RWPE1 (cell line): ENCODE results near the gene EBLN1.

Source experiments
- CTCF ChIA-PET: fragments of 350-600 bp; sonication (Branson Sonifier 250); formaldehyde crosslinking; extraction: SDS; loops from one replicate; lab custom pipeline; 2021; lab: Yijun Ruan, JAX
- POLR2A ChIA-PET: fragments of 400-600 bp; formaldehyde crosslinking; extraction: SDS; loops from one replicate; lab custom pipeline; 2020; ENCODE audit warnings: antibody characterized with exemption; ENCODE audit not compliant: low non-redundant PET; lab: Yijun Ruan, JAX
- DNase-seq: peaks from one replicate; pipeline ENCODE4 v3.0.0; 2012; ENCODE audit warnings: low spot score
- H3K27ac ChIP-seq: fragments of 450-650 bp; 2 replicates; pipeline ENCODE4 v1.5.1; 2017
- TF ChIP-seq, protein P1 (sequence below): fragments of 450-650 bp; conservative IDR thresholded peaks from 2 replicates; pipeline ENCODE4 v1.5.1; 2017; ENCODE audit warnings: low read depth, mild to moderate bottlenecking

The EBLN1 gene

DNA sequence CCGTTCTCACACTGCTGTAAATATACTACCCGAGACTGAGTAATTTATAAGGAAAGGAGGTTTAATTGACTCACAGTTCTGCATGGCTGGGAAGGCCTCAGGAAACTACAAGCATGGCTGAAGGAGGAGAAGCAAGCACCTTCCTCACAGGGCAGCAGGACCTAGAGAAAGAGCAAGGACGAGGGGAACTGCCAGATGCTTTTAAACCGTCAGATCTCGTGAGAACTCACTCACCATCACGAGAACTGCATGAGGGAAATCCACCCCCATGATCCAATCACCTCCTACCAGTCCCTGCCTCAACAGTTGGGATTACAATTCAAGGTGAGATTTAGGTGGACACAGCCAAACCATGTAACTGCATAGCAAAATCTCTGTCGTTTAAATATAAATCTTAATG is at the start of gene EBLN1:
Gene EBLN1, minus strand, starts transcription at position 174 of the 400 bp plus-strand sequence. CDS start 8,032 bp downstream, outside the sequence.
- DNase-seq, result no peak
- CTCF ChIA-PET, result no interaction called here
- TF ChIP-seq, protein P1, sequence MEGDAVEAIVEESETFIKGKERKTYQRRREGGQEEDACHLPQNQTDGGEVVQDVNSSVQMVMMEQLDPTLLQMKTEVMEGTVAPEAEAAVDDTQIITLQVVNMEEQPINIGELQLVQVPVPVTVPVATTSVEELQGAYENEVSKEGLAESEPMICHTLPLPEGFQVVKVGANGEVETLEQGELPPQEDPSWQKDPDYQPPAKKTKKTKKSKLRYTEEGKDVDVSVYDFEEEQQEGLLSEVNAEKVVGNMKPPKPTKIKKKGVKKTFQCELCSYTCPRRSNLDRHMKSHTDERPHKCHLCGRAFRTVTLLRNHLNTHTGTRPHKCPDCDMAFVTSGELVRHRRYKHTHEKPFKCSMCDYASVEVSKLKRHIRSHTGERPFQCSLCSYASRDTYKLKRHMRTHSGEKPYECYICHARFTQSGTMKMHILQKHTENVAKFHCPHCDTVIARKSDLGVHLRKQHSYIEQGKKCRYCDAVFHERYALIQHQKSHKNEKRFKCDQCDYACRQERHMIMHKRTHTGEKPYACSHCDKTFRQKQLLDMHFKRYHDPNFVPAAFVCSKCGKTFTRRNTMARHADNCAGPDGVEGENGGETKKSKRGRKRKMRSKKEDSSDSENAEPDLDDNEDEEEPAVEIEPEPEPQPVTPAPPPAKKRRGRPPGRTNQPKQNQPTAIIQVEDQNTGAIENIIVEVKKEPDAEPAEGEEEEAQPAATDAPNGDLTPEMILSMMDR, result no peak
- POLR2A ChIA-PET, result no interaction called here
- H3K27ac ChIP-seq, result no peak within 1 kb of the TSS

DNA sequence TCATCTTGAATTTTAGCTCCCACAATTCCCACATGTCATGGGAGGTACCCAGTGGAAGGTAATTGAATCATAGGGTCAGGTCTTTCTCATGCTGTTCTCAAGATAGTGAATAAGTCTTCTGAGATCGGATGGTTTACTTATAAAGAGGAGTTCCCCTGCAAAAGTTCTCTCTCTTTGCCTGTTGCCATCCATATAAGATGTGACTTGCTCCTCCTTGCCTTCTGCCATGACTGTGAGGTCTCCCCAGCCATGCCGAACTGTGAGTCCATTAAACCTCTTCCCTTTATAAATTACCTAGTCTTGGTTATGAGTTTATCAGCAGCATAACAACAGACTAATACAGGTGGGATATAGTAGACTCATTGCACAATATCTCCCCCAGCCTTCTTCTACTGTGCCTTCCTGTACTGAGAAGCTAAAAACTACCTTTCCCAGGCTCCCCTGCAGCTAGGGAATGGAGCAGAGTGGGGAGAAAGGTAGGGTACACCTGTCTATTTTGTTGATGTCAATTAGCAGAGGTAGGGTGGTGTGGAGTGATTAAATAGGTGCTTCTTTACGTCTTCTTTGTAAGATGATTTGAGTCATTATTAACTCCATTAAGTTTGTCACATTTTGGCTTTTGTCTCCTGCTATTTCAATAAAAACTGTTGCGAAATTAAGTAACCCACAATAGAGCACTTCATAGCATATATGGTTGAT is 48.2 kb upstream of the EBLN1 start:
- POLR2A ChIA-PET, result no interaction called here
- TF ChIP-seq, protein P1, result no peak
- no peak for DNase-seq
- H3K27ac ChIP-seq, result no peak overlapping the region
- CTCF ChIA-PET, result no interaction called here

- H3K27ac ChIP-seq, result no peak overlapping the region
- DNase-seq, result no peak
- POLR2A ChIA-PET, result no interaction called here
- CTCF ChIA-PET, result interaction anchor here (0.7 kb wide), 1 partner anchor 722 kb away, joined by 3 read pairs; no protein-coding TSS in a partner anchor
- TF ChIP-seq, protein P1, result no peak
Observed at GRCh38 chr10:22263106-22263505, 45.3 kb upstream of the EBLN1 start.

- CTCF ChIA-PET, result no interaction called here
- POLR2A ChIA-PET, result no interaction called here
- TF ChIP-seq, protein P1, result no peak
- no peak overlapping the region for H3K27ac ChIP-seq
- no peak for DNase-seq
Observed at GRCh38 chr10:22259280-22259679, 41.5 kb upstream of the EBLN1 start.

DNA sequence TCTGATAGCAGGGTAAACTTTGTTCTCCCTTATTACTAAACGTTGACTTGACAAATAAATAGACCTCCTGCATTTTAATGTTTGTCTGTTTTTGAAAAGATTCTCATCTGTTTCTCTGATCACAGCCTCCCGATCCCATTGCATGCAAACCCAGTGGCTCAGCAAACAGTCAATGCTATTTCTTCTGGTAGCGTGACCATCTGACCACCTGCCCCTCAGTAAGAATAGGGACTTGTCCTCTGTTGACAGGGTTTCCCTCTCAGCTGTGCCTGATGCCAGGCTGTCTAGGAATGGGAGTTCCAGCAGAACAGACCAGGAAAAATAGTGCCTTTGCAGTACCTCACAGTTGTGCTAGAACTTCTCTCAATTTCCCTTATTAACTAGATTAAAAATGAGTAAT is 40.7 kb upstream of the EBLN1 start:
- TF ChIP-seq, protein P1, result no peak
- no peak for DNase-seq
- ChIA-PET POLR2A (no interaction called here), CTCF (interaction anchor here (0.6 kb wide), 1 partner anchor 164 kb away, joined by 3 read pairs; no protein-coding TSS in a partner anchor)
- no peak overlapping the region for H3K27ac ChIP-seq

- ChIA-PET CTCF (interaction anchor here (0.7 kb wide), 1 partner anchor 21 kb away, joined by 3 read pairs; no protein-coding TSS in a partner anchor), POLR2A (no interaction called here)
- no peak for DNase-seq
- TF ChIP-seq, protein P1, result no peak
- no peak overlapping the region for H3K27ac ChIP-seq
Observed at GRCh38 chr10:22253580-22253882, 35.7 kb upstream of the EBLN1 start.
